Measurements from ENCODE around the gene CLDN1. TPM values are rescaled to one million over a fixed set of nuclear protein-coding genes. Genes with fewer than 3 reads are reported as not detected.

CLDN1 gene, protein sequence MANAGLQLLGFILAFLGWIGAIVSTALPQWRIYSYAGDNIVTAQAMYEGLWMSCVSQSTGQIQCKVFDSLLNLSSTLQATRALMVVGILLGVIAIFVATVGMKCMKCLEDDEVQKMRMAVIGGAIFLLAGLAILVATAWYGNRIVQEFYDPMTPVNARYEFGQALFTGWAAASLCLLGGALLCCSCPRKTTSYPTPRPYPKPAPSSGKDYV
- total RNA-seq (2014; rRNA removed; shearing (Covaris generic)) = 115 and 121 TPM in 2 replicates
- 30.0 and 36.9 TPM in 2 replicates for polyA plus RNA-seq (2014; cell fraction: nucleus; rRNA removed)

DNA sequence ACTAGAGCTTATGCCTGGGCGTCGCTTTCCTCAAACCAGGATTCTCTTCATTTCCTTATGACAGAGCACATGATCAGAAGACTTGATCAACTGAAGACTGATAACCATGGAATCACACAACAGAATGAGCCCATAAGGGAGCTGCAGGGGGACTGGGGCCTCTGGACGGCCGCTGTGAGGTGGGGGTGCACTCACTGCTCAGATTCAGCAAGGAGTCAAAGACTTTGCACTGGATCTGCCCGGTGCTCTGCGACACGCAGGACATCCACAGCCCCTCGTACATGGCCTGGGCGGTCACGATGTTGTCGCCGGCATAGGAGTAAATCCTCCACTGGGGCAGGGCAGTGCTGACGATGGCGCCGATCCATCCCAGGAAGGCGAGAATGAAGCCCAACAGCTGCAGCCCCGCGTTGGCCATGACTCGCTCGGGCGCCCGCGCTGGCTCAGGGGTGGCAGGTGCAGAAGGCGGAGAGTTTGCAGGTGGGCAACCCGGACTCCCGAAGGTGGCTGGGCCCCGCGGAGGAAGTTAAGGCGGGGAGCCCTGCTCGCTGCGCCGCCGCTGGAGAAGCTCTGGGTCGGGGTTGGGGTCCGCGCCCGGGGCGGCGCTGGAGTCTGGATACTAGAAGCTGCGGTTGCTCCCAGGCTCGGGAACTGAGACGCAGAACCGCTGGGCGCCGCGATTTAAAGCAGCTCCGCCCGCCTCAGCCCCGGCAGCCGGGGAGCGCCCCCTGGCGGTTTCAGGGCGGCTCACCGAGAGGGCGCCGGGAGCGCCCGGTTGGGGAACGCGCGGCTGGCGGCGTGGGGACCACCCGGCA lies at the start of gene CLDN1:
CLDN1 (minus strand) TSS at position 658 of the 815 bp plus-strand sequence; CDS start at position 418, 240 bp downstream.
- DNase-seq (ENCODE audit: extremely low read depth, low read depth) = peak; percentile 74

DNA sequence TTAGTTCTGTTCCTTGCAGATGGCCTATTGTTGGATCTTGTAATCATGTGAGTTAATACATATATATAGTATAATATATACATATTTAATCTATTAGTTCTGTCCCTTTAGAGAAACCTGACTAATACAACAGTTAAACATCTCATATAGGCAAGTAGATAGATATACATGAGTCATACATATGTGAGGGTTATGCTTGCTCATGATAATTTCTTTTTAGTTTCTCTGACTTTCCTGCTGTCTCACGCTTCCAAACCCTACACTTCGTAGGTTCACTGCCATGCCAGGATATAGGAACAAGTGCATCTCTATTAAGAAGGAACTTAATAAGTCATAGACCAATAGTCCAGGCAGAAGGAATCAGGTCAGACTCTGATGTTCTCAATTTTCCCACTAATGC lies 48.9 kb upstream of the CLDN1 start:
- DNase-seq (ENCODE audit: extremely low read depth, low read depth) = no peak

DNA sequence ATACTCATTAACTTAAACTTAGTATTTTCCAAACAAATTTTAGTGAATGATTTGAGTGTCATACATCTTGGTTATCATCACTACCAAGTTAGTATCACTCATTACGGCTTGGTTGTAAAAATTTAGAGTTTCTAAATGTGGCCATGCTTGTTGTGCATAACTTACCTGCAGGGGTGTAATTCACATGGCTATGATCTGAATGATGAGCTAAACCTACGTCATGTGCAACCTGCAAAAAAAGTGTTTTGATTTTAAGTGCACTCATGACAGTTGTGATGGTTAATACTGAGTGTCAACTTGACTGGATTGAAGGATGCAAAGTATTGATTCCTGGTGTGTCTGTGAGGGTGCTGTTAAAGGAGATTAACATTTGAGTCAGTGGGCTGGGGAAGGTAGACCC lies 48.1 kb upstream of the CLDN1 start:
- DNase-seq (ENCODE audit: extremely low read depth, low read depth) = no peak

- DNase-seq (ENCODE audit: extremely low read depth, low read depth) = no peak
Observed at GRCh38 chr3:190369668-190370295, 47.5 kb upstream of the CLDN1 start.

DNA sequence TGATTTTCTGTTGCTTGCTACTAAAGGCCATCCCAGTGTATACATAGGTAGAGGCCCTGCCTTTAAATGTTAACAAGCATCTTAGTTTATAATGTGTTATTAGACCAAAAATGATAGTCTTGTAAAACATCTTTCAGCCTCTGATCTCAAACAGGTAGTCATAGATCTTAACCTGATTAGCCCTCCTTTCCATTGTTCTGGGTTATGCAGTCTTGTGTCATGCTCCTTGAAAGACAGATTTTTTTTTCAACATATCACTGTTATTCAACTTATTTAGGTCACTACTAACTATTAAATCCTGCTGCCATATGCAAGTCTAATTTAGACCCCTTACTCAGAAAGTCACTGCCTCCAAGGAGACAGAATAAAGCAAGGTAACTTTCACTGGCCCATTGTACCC lies 46.6 kb upstream of the CLDN1 start:
- DNase-seq (ENCODE audit: extremely low read depth, low read depth) = no peak

DNA sequence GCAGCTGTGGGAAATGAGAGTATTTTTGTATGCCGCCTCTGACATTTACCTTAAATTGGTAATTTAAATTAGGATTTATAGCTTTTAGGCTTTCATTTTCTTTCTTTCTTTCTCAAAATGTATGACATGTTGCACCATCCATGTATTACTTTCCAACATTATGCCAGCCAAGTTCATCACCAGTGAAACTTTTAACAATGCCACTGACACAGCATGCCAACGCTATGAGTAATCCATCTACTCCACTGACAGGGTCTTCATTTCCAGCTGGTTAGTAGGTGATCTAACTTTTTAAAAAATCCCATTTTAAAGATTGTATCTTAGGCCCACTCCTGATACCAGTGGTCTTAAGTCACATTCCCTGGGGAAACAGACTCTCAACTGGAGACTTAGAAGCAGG lies 43.9 kb upstream of the CLDN1 start:
- no peak for DNase-seq (ENCODE audit: extremely low read depth, low read depth)

DNA sequence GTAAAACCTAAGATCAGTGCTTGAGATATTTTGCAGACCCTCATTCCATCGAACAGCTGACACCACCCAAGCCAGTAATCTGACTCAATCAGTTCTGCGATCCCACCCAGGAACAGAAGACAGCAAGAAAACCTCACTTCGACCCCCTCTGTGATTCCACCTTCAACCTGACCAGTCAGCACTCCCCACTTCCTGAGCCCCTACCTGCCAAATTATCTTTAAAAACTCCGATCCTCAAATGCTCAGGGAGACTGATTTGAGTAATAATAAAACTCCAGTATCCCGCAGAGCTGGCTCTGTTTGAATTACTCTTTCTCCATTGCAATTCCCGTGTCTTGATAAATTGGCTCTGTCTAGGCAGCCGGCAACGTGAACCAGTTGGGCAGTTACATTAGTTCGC lies 40.0 kb upstream of the CLDN1 start:
- DNase-seq (ENCODE audit: extremely low read depth, low read depth) = no peak

DNA sequence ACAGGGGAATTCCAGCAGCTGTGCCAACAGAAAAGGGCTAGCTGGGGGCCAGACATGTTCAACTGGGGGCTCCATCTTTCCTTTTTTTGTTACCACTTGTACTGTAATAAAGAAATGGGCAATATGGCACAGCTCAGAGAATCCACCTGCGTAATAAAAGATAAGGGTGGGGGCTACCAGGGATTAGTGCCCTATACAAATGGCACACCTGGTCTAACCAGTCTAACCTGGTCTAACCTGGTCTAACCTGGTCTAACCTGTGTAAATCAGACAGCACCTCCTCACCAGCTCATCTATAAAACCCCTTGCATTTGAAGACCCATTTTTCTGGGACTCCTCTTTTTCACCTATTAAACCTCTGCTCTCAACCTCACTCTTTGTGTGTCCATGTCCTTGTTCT lies 39.5 kb upstream of the CLDN1 start:
- no peak for DNase-seq (ENCODE audit: extremely low read depth, low read depth)

DNA sequence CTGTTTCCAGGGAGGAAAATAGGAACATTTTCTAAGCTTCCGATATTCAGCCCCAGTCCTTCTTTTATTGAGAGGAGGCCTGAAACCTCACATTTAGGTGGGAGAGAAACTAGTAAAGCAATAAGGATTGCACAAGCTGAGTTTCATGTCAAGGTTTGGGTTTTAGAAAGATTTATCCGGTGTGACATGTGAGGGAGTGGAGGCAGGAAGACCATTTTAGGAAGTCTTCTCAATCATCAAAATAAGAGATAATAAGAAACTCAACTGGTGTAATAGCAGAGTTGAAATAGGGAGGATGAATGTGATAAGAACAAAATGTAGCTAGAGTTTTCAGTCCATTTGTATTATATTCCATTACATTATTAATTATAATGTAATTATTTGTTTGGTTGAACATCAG lies 38.0 kb upstream of the CLDN1 start:
- no peak for DNase-seq (ENCODE audit: extremely low read depth, low read depth)

- DNase-seq (ENCODE audit: extremely low read depth, low read depth) = no peak
Observed at GRCh38 chr3:190359813-190360212, 37.6 kb upstream of the CLDN1 start.

- DNase-seq (ENCODE audit: extremely low read depth, low read depth) = no peak
Observed at GRCh38 chr3:190357468-190357867, 35.2 kb upstream of the CLDN1 start.

DNA sequence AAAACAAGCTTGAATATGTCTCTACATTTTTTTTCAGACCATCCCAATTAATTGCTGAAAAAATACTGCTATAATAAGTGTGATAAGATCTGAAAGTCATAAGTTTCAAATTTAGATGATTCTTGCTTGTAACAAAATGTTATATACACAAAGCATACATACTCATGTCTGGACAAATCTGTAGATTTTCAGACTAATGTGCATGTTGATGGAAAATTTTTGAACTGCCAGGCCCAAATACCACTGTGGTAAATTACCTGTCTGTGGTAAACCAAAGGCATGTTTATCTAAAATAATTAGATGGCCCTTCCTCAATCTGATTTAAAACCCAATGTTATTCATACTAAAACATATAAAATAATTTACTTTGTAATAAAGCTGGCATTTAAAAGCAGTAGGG lies 34.0 kb upstream of the CLDN1 start:
- no peak for DNase-seq (ENCODE audit: extremely low read depth, low read depth)

DNA sequence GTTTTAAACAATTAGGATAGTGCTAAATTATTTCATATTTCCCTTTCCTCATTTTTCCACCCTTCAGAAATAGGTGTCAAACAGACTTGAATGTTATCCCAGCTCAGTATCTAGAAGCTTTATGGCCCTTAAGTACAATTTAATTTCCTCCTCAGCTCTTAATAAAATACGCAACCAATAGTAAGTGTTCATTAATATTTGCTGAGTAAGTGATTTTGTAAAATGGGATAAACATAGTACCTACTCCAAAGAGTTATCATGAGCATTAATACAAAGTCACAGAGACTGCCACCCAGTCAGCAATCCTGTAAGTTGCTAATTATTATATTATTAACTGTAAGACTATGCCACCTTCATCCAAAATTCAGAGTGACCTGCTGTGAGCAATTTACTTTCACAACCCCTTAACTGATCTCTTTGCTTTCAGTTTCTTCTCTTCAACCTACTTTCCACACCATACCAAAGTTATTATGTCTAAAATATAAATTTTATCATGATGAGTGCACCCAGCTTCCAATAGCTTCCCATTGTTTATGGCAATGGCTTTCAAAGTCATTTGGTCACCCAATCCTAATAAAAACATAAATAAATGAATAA lies 30.7 kb upstream of the CLDN1 start:
- no peak for DNase-seq (ENCODE audit: extremely low read depth, low read depth)

GRCh38 chr3:190346541-190346940 lies 24.3 kb upstream of the CLDN1 start:
- no peak for DNase-seq (ENCODE audit: extremely low read depth, low read depth)

GRCh38 chr3:190345878-190346277 lies 23.6 kb upstream of the CLDN1 start:
- DNase-seq (ENCODE audit: extremely low read depth, low read depth) = peak; percentile 52

- DNase-seq (ENCODE audit: extremely low read depth, low read depth) = peak; percentile 94
Observed at GRCh38 chr3:190345027-190345821, 23.0 kb upstream of the CLDN1 start.

- DNase-seq (ENCODE audit: extremely low read depth, low read depth) = no peak
Observed at GRCh38 chr3:190340071-190340470, 17.8 kb upstream of the CLDN1 start.

- DNase-seq (ENCODE audit: extremely low read depth, low read depth) = no peak
Observed at GRCh38 chr3:190339130-190339529, 16.9 kb upstream of the CLDN1 start.

GRCh38 chr3:190338717-190339116 lies 16.5 kb upstream of the CLDN1 start:
- no peak for DNase-seq (ENCODE audit: extremely low read depth, low read depth)

DNA sequence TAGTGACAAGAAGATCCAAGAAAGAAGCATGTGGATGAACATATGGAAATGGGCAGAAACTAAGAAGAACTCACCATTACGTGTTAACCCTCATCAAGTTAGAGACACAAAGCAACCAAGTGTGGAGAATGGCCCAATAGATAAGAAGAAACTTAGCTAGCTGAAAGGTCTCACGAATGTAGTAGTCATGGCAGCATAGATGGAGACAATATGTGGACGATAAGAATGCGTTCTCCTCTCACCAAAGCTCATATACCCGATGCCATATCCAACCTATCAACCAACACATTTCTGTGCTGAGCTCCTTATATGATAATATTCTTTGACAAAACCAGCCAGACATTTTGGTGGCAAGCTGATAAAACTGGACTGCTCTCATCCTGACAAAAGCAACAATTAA lies 15.1 kb upstream of the CLDN1 start:
- DNase-seq (ENCODE audit: extremely low read depth, low read depth) = no peak
